Cerebellar cortex (tissue), 1 donor: ENCODE results near the gene CADPS2.
"Not testable (repeated sequence)": the region's sequence is repeated elsewhere in the genome, so short reads cannot be mapped to it uniquely, and the experiment has no call there.

Source experiments
- DNase-seq: peaks from one replicate; pipeline ENCODE4 v3.0.0-alpha.2; 2015; ENCODE audit warnings: low spot score

CADPS2 gene

DNA sequence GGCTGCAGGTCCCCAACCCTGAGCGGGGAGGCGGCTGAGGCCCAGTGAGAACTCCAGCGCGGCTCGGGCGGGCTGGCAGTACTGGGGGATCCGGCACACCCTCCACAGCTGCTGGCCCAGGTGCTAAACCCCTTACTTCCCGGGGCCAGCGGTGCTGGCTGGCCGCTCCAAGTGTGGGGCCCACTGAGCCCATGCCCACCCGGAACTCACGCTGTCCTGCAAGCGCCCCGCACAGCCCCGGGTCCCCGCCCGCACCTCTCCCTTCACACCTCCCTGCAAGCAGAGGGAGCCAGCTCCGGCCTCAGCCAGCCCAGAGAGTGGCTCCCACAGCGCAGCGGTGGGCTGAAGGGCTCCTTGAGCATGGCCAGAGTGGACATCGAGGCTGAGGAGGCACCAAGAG, 212.3 kb downstream of the CADPS2 start:
- DNase-seq = no peak

DNA sequence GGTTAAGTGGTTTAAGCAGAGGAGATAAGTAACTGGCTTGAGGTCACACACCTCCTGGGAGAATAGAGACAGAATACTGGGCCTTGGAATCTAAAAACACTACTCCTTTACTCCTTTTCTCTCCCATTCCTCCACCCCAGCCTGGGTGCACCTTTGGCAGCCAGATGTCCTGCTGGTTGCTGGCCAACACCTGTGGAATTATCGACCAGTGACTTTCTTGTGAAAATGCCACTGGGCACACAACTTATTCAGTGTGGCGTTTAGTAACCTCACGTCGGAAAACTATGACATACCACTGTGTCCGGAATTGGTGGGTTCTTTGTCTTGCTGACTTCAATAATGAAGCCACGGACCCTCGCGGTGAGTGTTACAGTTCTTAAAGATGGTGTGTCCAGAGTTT, 213.7 kb downstream of the CADPS2 start:
- DNase-seq = no peak

GRCh38 chr7:122663733-122664132, 222.5 kb downstream of the CADPS2 start:
- DNase-seq = no peak

GRCh38 chr7:122658856-122659255, 227.4 kb downstream of the CADPS2 start:
- no peak for DNase-seq

- no peak for DNase-seq
These were observed 232.6 kb downstream of the CADPS2 start for GRCh38 chr7:122653685-122654084.

DNA sequence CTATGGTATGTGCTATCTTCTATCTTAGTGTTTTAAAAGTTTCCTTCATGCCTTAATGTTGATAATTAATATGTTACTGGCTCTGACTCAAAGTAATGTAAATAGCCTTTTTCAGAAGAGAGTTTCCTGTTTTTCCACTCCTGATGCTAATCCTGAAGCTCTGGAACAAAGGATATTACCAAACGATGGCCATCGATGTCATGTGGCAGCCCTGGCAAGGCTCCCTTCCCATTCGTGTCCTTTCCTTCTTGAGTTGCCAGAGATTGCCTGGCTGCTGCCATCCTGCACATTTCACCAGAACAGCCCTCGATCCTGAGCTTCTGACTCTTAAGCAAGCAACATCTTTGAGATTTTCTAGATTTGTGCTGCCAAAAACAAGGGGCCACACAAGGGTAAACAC, 233.4 kb downstream of the CADPS2 start:
- peak; percentile 74 for DNase-seq

- DNase-seq = no peak
These were observed 234.8 kb downstream of the CADPS2 start for GRCh38 chr7:122651451-122651850.

DNA sequence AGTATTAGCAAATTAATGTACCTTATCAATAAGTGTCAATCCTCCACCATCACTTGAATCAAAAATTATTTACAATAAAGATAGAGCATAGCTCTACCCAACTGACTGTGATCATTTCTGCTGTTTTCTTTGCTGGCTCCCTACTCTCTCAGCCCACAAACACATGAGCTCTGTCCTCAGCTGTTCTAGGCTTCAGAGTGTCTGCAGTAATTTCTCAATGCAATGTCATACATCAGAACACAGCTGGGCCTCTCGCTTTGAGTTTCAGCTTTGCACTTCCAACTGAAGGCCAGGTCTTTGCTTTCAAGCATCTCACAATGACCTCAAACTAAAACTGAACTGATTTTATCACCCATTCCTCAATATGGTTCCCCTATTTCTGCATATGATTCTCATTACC, 243.0 kb downstream of the CADPS2 start:
- no peak for DNase-seq

DNA sequence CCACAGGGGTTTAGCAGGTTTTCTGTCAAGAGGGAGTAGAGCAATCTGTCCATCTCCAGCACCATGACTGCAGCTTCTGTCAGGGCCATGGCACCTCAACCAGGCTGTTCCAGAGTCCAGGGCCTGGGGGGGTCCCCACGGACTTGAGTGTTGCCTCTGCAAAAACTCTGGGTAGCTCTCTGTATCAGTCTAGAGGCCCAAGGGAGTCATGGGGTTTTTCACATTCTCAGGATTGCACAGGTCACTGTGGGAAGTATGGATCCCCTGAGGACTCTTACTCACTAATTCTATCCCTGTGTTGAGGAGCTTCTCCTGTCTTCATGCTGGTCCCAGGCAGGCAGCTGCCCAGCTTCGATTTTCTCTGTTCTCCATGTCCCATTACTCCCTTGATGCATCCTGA, 247.8 kb downstream of the CADPS2 start:
- no peak for DNase-seq

DNA sequence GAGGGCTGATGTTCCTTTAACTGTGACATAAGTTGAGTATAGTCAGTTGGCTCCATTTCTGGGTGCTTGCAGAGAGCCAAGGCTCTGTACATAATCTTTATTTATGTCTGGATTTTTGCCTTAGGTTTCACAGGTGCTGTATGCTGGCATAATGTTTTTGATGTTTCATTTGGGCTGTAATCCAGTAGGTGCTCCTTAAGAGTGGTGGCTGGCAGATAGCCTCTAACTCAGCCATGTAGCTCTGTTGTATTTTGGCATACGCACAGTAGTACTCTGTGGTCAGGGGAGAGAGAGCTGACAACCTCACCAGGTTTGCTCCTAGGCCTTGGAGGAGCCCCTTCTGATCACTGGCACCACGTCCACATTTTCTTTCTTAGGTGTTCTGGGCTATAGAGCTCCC, 248.5 kb downstream of the CADPS2 start:
- peak; percentile 80 for DNase-seq

DNA sequence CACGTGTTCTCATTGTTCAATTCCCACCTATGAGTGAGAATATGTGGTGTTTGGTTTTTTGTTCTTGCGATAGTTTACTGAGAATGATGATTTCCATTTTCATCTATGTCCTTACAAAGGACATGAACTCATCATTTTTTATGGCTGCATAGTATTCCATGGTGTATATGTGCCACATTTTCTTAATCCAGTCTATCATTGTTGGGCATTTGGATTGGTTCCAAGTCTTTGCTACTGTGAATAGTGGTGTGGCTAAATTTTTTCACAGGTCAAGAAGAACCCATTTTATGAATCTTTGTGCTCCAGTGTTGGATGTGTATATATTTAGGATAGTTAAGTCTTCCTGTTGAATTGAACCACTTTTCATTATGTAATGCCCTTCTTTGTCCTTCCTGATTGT, 250.8 kb downstream of the CADPS2 start:
- DNase-seq = not testable (repeated sequence)

- no peak for DNase-seq
These were observed 252.8 kb downstream of the CADPS2 start for GRCh38 chr7:122633472-122633871.

- DNase-seq = no peak
These were observed 254.0 kb downstream of the CADPS2 start for GRCh38 chr7:122632238-122632637.

- no peak for DNase-seq
These were observed 256.8 kb downstream of the CADPS2 start for GRCh38 chr7:122629412-122629953.

GRCh38 chr7:122628651-122629411, 257.4 kb downstream of the CADPS2 start:
- no peak for DNase-seq

GRCh38 chr7:122626785-122627184, 259.5 kb downstream of the CADPS2 start:
- DNase-seq = no peak

DNA sequence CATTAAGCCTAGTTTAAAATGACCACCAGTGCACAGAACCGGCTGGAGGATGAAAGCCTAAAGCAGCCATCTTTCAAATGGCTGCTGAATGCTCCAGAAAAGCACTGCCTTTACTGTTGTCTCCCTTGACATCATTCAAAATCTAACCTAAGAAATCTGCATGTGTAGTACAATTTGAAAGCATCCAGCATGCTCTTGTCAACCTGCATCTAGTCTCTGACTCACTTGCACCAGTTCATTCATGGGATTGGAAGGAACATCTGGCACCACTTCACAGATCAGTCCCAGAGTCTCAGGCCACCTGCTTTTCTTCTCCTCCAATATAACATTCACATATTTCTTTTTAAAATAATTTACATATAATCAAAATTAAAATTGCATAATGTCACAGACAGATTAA, 263.6 kb downstream of the CADPS2 start:
- DNase-seq = peak; percentile 54

- DNase-seq = no peak
These were observed 266.6 kb downstream of the CADPS2 start for GRCh38 chr7:122619664-122620063.

- DNase-seq = no peak
These were observed 267.6 kb downstream of the CADPS2 start for GRCh38 chr7:122618585-122619189.

DNA sequence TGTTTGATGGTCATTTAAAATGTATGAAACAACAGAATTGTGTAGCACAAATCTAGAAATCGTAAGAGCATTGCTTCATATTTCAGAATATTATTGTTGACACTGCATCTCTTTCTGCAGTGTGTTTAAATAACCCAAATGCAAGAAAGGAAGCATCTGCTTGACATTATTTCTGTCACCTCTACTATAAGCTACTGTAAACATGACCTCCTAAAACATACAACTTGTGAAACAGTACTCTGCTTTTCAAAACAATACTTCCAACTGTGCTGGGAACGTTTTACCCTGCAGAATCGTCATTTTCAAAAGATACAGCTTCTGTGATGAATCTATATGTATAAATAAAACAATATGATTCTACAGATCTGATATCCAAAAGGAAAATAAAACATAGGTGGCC, 269.3 kb downstream of the CADPS2 start:
- no peak for DNase-seq

- DNase-seq = no peak
These were observed 280.3 kb downstream of the CADPS2 start for GRCh38 chr7:122605929-122606328.

- no peak for DNase-seq
These were observed 282.0 kb downstream of the CADPS2 start for GRCh38 chr7:122604251-122604650.

DNA sequence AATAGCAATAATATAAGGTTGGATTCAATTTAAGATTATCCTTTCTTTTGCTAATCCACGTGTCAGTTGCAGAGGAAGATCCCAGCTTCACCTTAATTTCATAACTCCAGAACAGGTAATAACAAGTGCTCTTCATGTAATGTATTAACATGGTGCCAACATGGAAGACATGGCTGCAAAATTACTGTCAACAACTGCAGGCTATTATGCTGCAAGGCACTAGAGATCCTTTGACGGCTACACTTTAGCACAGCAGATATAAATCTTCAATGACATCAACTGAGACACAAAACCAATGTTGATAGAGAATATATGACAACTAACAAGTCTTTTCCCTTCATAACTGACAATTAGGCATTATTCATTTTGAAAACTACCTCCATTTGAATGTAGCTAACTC, 283.5 kb downstream of the CADPS2 start:
- no peak for DNase-seq

DNA sequence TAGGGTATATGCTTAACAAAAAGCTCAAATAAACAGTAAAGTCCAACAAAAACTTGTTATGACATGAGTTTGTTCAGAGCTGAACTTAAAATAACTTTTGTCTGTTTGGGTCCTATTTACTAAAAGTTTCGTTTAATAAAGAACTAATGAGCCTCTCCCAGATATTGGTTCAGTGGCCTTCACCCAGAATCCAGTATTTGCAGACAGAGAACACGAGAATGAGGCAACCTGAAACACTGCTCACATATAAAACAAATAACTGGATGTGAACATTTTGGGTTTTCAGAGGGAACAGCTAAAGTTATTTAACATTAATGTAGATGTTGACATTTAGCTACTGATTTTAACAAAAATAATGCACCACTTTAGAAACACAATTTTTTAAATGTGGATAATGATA, 285.6 kb downstream of the CADPS2 start:
- no peak for DNase-seq
